ENCODE measurements around the gene CSF2RB. TPM values are rescaled to one million over a fixed set of nuclear protein-coding genes. Genes with fewer than 3 reads are reported as not detected.

The CSF2RB gene
- total and polyA plus RNA-seq, 2 donors (not counting 3 experiments of a cell fraction or from before 2014, with no cell fraction given): 20.6 to 68.2 TPM

DNA sequence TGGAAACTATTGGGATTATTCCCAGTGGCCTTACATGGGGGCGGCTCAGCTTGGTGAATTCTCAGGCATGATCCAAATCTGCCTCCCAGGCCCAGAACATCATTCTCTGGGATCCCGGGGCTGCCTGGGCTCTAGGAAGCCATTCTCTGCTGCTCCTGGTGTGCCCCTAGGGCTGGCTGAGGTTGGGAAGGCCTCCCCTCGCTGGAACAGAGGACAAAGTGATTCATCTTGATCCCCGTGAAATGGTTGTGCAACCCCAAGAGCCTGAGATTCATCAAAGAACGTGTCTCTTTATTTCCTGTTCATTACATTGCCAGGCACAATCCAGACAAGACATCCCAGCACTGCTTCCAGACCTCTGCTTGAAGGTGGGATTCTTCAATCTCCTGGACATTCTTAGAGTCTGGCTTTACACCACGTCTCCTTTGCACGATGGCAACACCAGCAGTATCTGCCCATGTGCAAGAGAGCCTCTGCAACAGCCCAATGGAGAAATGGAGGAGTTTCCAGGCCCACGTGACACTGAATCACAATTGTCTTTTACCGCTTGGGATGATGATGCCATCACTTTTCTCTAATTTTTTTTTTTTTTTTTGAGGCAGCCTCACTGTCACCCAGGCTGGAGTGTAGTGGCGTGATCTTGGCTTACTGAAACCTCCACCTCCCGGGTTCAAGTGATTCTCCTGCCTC is 53.6 kb downstream of the CSF2RB start:
- no peak overlapping the region for H3K27ac ChIP-seq (ENCODE audit: insufficient read depth, low read depth, low read length)
- no peaks in the 10 kb centered on the region for H4K20me1 ChIP-seq (replicated peaks; ENCODE audit: control insufficient read depth, extremely low read depth, insufficient read depth, low read length)
- no peak for FAIRE-seq
- no peaks in the 10 kb centered on the region for H3K9me1 ChIP-seq (replicated peaks; ENCODE audit: control insufficient read depth, extremely low read depth, insufficient read depth, low read length)
- no peak overlapping the region for H3K4me2 ChIP-seq (ENCODE audit: insufficient read depth, low read length)
- H3K4me3 ChIP-seq (replicated peaks in 1 of 3; ENCODE audit: insufficient read depth in 1 of 3, low read depth in 1 of 3, low read length in 3 of 3): no peak overlapping the region
- H3K27me3 ChIP-seq (ENCODE audit: control insufficient read depth in 2 of 2, insufficient read depth in 2 of 2, low read length in 2 of 2): peaks cover 5 to 9% of the 10 kb centered on the region in 2 experiments
- no peaks in the 10 kb centered on the region for H3K36me3 ChIP-seq (ENCODE audit: control insufficient read depth in 2 of 2, extremely low read depth in 1 of 2, insufficient read depth in 2 of 2, low read length in 2 of 2)
- no peaks in the 10 kb centered on the region for H3K9me3 ChIP-seq (replicated peaks; ENCODE audit: control insufficient read depth, insufficient read depth, low read length)
- ChIA-PET POLR2A (no interaction called here), CTCF (interaction anchor here (1.4 to 2.5 kb wide), 2 partner anchors 10 to 75 kb away, joined by 3 to 13 read pairs; no protein-coding TSS in a partner anchor)
- H3K4me1 ChIP-seq (ENCODE audit: control insufficient read depth, extremely low read depth, insufficient read depth, low read length): no peaks in the 10 kb centered on the region
- intact Hi-C loops (cut with micrococcal nuclease) (no loop called here), dilution Hi-C loops (cut with MboI; ENCODE audit: extremely low pct_ligation_motif_present, low sequenced_read_pairs) (no loop called here)
- no peak overlapping the region for H3K9ac ChIP-seq (replicated peaks; ENCODE audit: extremely low read depth, insufficient read depth, low read length)
- TF ChIP-seq JUN (IDR thresholded peaks at IDR 0.05; ENCODE audit: borderline replicate concordance, insufficient read depth, insufficient read length, low read depth): no peak
- no peak for TF ChIP-seq MYC (IDR thresholded peaks at IDR 0.05; ENCODE audit: low read depth, low read length)
- no peak for TF ChIP-seq GATA2 (IDR thresholded peaks at IDR 0.05; ENCODE audit: insufficient read depth, insufficient read length, low read depth, low read length)
- TF ChIP-seq POLR2A (IDR thresholded peaks at IDR 0.05; ENCODE audit: low read depth, low read length): no peak
- no peak for TF ChIP-seq POLR2AphosphoS5 (IDR thresholded peaks at IDR 0.05; ENCODE audit: insufficient read depth, low read depth, low read length)
- TF ChIP-seq, protein P1, sequence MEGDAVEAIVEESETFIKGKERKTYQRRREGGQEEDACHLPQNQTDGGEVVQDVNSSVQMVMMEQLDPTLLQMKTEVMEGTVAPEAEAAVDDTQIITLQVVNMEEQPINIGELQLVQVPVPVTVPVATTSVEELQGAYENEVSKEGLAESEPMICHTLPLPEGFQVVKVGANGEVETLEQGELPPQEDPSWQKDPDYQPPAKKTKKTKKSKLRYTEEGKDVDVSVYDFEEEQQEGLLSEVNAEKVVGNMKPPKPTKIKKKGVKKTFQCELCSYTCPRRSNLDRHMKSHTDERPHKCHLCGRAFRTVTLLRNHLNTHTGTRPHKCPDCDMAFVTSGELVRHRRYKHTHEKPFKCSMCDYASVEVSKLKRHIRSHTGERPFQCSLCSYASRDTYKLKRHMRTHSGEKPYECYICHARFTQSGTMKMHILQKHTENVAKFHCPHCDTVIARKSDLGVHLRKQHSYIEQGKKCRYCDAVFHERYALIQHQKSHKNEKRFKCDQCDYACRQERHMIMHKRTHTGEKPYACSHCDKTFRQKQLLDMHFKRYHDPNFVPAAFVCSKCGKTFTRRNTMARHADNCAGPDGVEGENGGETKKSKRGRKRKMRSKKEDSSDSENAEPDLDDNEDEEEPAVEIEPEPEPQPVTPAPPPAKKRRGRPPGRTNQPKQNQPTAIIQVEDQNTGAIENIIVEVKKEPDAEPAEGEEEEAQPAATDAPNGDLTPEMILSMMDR (IDR thresholded peaks at IDR 0.05; ENCODE audit: extremely low read depth in 1 of 2, insufficient read depth in 1 of 2, low read depth in 1 of 2, low read length in 2 of 2): no peak
- TF ChIP-seq, protein P2, sequence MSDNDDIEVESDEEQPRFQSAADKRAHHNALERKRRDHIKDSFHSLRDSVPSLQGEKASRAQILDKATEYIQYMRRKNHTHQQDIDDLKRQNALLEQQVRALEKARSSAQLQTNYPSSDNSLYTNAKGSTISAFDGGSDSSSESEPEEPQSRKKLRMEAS (IDR thresholded peaks at IDR 0.05; ENCODE audit: insufficient read depth, insufficient read length): no peak
- no peak for TF ChIP-seq EZH2 (IDR thresholded peaks at IDR 0.05; ENCODE audit: borderline replicate concordance, low read depth, low read length, severe bottlenecking)
- no peak for DNase-seq (ENCODE audit: low read depth, low spot score)
- no TSS peak for BruUV-seq (replicated peaks)
- H2AFZ ChIP-seq (ENCODE audit: low read depth, low read length): no peak overlapping the region
- H3K79me2 ChIP-seq (ENCODE audit: control insufficient read depth, insufficient read depth, low read length): no peaks in the 10 kb centered on the region
